ENCODE results near the gene OPTC. TPM values are rescaled to one million over a fixed set of nuclear protein-coding genes. Genes with fewer than 3 reads are reported as not detected.
"Not testable (repeated sequence)": the region's sequence is repeated elsewhere in the genome, so short reads cannot be mapped to it uniquely, and the experiment has no call there.

Gene OPTC
- total RNA-seq, 1 donor, result not detected

DNA sequence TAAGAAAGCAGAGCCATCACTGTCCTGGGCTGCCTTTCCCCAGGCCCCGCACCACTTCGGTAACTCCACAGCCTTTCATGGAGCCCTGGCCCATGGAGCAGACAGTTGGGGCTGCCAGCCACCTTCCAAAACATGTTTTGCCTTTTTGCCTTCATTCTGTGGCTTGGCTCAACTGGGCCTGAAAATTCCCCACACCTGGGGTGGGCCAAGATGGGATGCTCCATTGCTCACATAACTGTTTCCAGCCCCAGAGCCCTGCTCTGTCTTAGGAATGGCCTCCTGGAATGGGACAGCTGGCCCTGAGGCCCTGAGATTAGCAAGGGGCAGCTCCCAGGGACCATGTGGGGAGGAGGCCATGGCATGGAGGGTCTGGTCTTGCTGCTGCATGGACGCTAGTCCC lies 29.2 kb upstream of the OPTC start:
- Histone ChIP-seq H3K27ac (ENCODE audit: low read depth, low read length) (no peak overlapping the region), H4K20me1 (ENCODE audit: insufficient read depth, low read length) (no peaks in the 10 kb centered on the region), H3K36me3 (ENCODE audit: insufficient read depth, low read length) (no peaks in the 10 kb centered on the region), H2AFZ (ENCODE audit: low read length) (no peak overlapping the region), H3K4me2 (ENCODE audit: insufficient read depth, low read length) (no peak overlapping the region), H3K4me3 (ENCODE audit: insufficient read depth, low read length) (no peak overlapping the region), H3K79me2 (ENCODE audit: insufficient read depth, low read length) (no peaks in the 10 kb centered on the region), H3K27me3 (ENCODE audit: insufficient read depth, low read length) (no peaks in the 10 kb centered on the region), H3K4me1 (ENCODE audit: insufficient read depth, low read length) (peaks cover 28% of the 10 kb centered on the region), H3K9me3 (ENCODE audit: low read depth, low read length) (no peaks in the 10 kb centered on the region)
- TF ChIP-seq, protein P1, sequence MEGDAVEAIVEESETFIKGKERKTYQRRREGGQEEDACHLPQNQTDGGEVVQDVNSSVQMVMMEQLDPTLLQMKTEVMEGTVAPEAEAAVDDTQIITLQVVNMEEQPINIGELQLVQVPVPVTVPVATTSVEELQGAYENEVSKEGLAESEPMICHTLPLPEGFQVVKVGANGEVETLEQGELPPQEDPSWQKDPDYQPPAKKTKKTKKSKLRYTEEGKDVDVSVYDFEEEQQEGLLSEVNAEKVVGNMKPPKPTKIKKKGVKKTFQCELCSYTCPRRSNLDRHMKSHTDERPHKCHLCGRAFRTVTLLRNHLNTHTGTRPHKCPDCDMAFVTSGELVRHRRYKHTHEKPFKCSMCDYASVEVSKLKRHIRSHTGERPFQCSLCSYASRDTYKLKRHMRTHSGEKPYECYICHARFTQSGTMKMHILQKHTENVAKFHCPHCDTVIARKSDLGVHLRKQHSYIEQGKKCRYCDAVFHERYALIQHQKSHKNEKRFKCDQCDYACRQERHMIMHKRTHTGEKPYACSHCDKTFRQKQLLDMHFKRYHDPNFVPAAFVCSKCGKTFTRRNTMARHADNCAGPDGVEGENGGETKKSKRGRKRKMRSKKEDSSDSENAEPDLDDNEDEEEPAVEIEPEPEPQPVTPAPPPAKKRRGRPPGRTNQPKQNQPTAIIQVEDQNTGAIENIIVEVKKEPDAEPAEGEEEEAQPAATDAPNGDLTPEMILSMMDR (IDR thresholded peaks at IDR 0.05; ENCODE audit: extremely low read depth, low read depth, low read length), result no peak
- DNase-seq (ENCODE audit: insufficient read length, low spot score, missing footprints), result no peak

DNA sequence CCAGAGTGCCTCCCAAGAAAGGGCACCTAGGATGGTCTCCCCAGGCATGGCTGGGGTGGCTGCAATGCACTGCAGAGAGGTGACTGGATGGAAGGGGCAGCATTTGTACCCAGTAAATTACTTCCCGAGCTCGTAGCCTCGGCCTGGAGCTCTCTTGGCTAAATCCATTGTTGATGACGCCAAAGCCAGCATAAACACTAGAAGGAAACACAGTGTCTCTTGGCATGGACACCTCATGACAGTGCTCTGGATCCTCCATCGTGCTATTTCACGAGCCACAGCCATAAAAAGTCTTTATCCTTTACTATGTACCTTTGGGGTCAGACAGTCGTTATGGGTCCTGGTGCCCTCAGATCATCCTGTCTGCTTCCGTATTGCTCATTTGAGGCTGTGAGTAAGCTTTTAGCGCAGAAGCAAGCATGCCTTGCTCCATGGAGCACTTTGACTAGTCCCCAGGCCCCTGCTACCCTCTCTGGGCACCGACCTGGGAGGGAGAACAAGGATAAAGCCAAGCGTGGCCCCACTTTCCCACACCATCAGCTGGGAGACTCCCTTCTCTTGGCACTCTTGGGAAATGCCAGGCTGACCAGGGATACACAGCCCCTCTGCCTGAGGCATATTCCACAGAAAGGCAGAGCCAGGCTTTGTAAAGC lies 28.7 kb upstream of the OPTC start:
- Histone ChIP-seq H2AFZ (ENCODE audit: low read length) (no peak overlapping the region), H3K4me1 (ENCODE audit: insufficient read depth, low read length) (peaks cover 28% of the 10 kb centered on the region)
- no peak for DNase-seq (ENCODE audit: insufficient read length, low spot score, missing footprints)

DNA sequence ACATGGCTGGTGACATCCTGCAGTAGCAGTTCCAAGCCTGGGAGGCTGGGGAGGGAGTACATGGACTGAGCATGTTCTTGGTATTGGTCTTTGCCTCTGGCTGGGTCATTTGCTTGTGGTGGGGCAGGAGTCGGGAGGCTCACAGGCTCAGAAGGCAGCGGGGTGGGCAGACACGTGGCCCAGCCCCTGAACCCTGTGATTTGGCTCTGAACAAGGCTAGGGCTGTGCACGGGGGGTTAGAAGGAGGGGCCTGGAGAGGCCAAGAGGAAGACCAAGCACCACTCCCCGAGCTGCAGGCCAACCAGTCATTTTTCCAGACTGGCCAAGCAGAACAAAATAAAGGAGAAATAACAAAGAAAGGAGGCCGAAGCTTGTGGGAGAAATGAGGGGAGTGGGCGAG lies 28.0 kb upstream of the OPTC start:
- no peak overlapping the region for H3K4me2 ChIP-seq (ENCODE audit: insufficient read depth, low read length)
- H3K79me2 ChIP-seq (ENCODE audit: insufficient read depth, low read length), result no peaks in the 10 kb centered on the region
- peaks cover 28% of the 10 kb centered on the region for H3K4me1 ChIP-seq (ENCODE audit: insufficient read depth, low read length)
- no peaks in the 10 kb centered on the region for H3K9me3 ChIP-seq (ENCODE audit: low read depth, low read length)
- peak overlapping the region; percentile 39 for H2AFZ ChIP-seq (ENCODE audit: low read length)
- no peak for DNase-seq (ENCODE audit: insufficient read length, low spot score, missing footprints)
- TF ChIP-seq, protein P1 (IDR thresholded peaks at IDR 0.05; ENCODE audit: extremely low read depth, low read depth, low read length), result no peak
- H3K27ac ChIP-seq (ENCODE audit: low read depth, low read length), result no peak overlapping the region
- H3K36me3 ChIP-seq (ENCODE audit: insufficient read depth, low read length), result no peaks in the 10 kb centered on the region
- no peak overlapping the region for H3K4me3 ChIP-seq (ENCODE audit: insufficient read depth, low read length)
- H4K20me1 ChIP-seq (ENCODE audit: insufficient read depth, low read length), result no peaks in the 10 kb centered on the region
- no peaks in the 10 kb centered on the region for H3K27me3 ChIP-seq (ENCODE audit: insufficient read depth, low read length)

More for the DNA sequence above, 28.7 kb upstream of the OPTC start:
- TF ChIP-seq, protein P1 (IDR thresholded peaks at IDR 0.05; ENCODE audit: extremely low read depth, low read depth, low read length), result no peak
- Histone ChIP-seq H3K27ac (ENCODE audit: low read depth, low read length) (no peak overlapping the region), H3K79me2 (ENCODE audit: insufficient read depth, low read length) (no peaks in the 10 kb centered on the region), H3K4me2 (ENCODE audit: insufficient read depth, low read length) (no peak overlapping the region), H3K4me3 (ENCODE audit: insufficient read depth, low read length) (no peak overlapping the region), H3K9me3 (ENCODE audit: low read depth, low read length) (no peaks in the 10 kb centered on the region), H3K27me3 (ENCODE audit: insufficient read depth, low read length) (no peaks in the 10 kb centered on the region), H4K20me1 (ENCODE audit: insufficient read depth, low read length) (no peaks in the 10 kb centered on the region), H3K36me3 (ENCODE audit: insufficient read depth, low read length) (no peaks in the 10 kb centered on the region)

DNA sequence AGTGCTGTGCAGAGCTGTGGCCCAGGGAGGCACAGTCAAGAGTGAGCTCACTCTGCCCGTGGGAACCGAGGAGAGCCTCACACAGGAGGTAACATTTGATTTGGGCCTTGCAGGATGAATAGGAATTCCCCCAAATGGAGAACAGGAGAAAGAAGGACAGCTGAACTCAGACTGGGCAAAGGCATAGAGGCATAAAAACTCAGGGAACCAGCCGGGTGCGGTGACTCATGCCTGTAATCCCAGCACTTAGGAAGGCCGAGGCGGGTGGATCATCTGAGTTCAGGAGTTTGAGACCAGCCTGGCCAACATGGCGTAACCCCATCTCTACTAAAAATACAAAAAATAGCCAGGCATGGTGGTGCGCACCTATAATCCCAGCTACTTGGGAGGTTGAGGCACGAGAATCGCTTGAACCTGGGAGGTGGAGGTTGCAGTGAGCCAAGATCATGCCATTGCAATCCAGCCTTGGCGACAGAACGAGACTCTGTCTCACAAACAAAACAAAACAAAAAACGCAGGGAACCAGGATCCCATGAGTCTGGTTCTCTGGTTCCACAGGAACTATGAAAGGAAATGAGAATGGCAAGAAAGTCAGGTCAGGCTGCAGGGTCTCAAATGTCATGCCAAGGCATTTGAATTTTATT lies 26.9 kb upstream of the OPTC start:
- H3K4me1 ChIP-seq (ENCODE audit: insufficient read depth, low read length), result peaks cover 28% of the 10 kb centered on the region
- not testable (repeated sequence) for H3K27me3 ChIP-seq (ENCODE audit: insufficient read depth, low read length)

More for the DNA sequence above, 26.9 kb upstream of the OPTC start:
- H3K36me3 ChIP-seq (ENCODE audit: insufficient read depth, low read length); H4K20me1 ChIP-seq (ENCODE audit: insufficient read depth, low read length); H2AFZ ChIP-seq (ENCODE audit: low read length); H3K9me3 ChIP-seq (ENCODE audit: low read depth, low read length); H3K4me2 ChIP-seq (ENCODE audit: insufficient read depth, low read length); H3K4me3 ChIP-seq (ENCODE audit: insufficient read depth, low read length); H3K79me2 ChIP-seq (ENCODE audit: insufficient read depth, low read length); DNase-seq (ENCODE audit: insufficient read length, low spot score, missing footprints); H3K27ac ChIP-seq (ENCODE audit: low read depth, low read length): not testable (repeated sequence)
